HG03064 (cell line): ENCODE data around the gene TRIM77.
"Not testable (repeated sequence)": the region's sequence is repeated elsewhere in the genome, so short reads cannot be mapped to it uniquely, and the experiment has no call there.

Experiments
- ATAC-seq: cut with Tn5 transposase; IDR thresholded peaks from one replicate; pipeline ENCODE4 v1.9.1; 2021; ENCODE audit warnings: low read depth; ENCODE audit not compliant: unreplicated experiment

Gene TRIM77

GRCh38 chr11:89709999-89710398 is at the start of gene TRIM77:
Gene TRIM77 (plus strand): TSS chr11:89710299. CDS start chr11:89710299, 0 bp downstream.
- not testable (repeated sequence) for ATAC-seq

GRCh38 chr11:89667001-89667400 is 43.1 kb upstream of the TRIM77 start:
- no peak for ATAC-seq

GRCh38 chr11:89668158-89668557 is 41.9 kb upstream of the TRIM77 start:
- ATAC-seq: not testable (repeated sequence)

- ATAC-seq: not testable (repeated sequence)
Observed at GRCh38 chr11:89669586-89669985, 40.5 kb upstream of the TRIM77 start.

GRCh38 chr11:89669993-89670669 is 40.0 kb upstream of the TRIM77 start:
- ATAC-seq: not testable (repeated sequence)

- ATAC-seq: not testable (repeated sequence)
Observed at GRCh38 chr11:89672547-89672946, 37.6 kb upstream of the TRIM77 start.

GRCh38 chr11:89673380-89673779 is 36.7 kb upstream of the TRIM77 start:
- ATAC-seq: not testable (repeated sequence)

- ATAC-seq: not testable (repeated sequence)
Observed at GRCh38 chr11:89675383-89675782, 34.7 kb upstream of the TRIM77 start.

- ATAC-seq: not testable (repeated sequence)
Observed at GRCh38 chr11:89675948-89676347, 34.2 kb upstream of the TRIM77 start.

- not testable (repeated sequence) for ATAC-seq
Observed at GRCh38 chr11:89707080-89707479, 3.0 kb upstream of the TRIM77 start.

- not testable (repeated sequence) for ATAC-seq
Observed at GRCh38 chr11:89724866-89725498, 14.9 kb downstream of the TRIM77 start.

GRCh38 chr11:89730215-89730614 is 20.1 kb downstream of the TRIM77 start:
- not testable (repeated sequence) for ATAC-seq

- ATAC-seq: no peak
Observed at GRCh38 chr11:89736566-89736965, 26.5 kb downstream of the TRIM77 start.

- ATAC-seq: no peak
Observed at GRCh38 chr11:89737116-89737515, 27.0 kb downstream of the TRIM77 start.

GRCh38 chr11:89741406-89741805 is 31.3 kb downstream of the TRIM77 start:
- not testable (repeated sequence) for ATAC-seq

GRCh38 chr11:89744158-89744557 is 34.1 kb downstream of the TRIM77 start:
- ATAC-seq: not testable (repeated sequence)

- not testable (repeated sequence) for ATAC-seq
Observed at GRCh38 chr11:89750822-89751221, 40.7 kb downstream of the TRIM77 start.
